SK-N-SH (cell line): ENCODE data around the gene EXOC6B. TPM values are rescaled to one million over a fixed set of nuclear protein-coding genes. Genes with fewer than 3 reads are reported as not detected.
A peak's percentile ranks its signal among the peaks of the same experiment; 100 is the strongest.

Source experiments
- CTCF ChIA-PET: fragments of 300-600, 350-600 bp; formaldehyde crosslinking; extraction: SDS; loops from one replicate; lab custom pipeline; 2021; lab: Yijun Ruan, JAX
- POLR2A ChIA-PET: fragments of 350-600 bp; sonication (Branson Sonifier 250); formaldehyde crosslinking; extraction: SDS; loops from one replicate; lab custom pipeline; 2020; ENCODE audit warnings: antibody characterized with exemption, inconsistent platforms; lab: Yijun Ruan, JAX
- DNase-seq: peaks from one replicate; pipeline ENCODE4 v3.0.0; 2012
- H2AFZ ChIP-seq: fragments of 200-600 bp; sonication (generic); 2 replicates; pipeline ENCODE4 v1.8.1; 2016; ENCODE audit warnings: antibody characterized with exemption, mild to moderate bottlenecking, low read depth
- H3F3A ChIP-seq: fragments of 200-600 bp; sonication (generic); replicated peaks from 2 replicates; pipeline ENCODE3; 2016; ENCODE audit warnings: antibody characterized with exemption, mild to moderate bottlenecking; ENCODE audit not compliant: insufficient read depth
- H3K27ac ChIP-seq, 2 experiments: fragments of 200-500 bp in 1 of 2; fragments of 200-600 bp in 1 of 2; sonication (Bioruptor generic) in 1 of 2; sonication (generic), shearing (Covaris generic) in 1 of 2; 2 replicates each; pipeline versions ENCODE4 v1.5.1 to v1.6.1; 2014 to 2016; ENCODE audit warnings: low read depth in 2 of 2, inconsistent platforms in 1 of 2, low read length in 1 of 2, mild to moderate bottlenecking in 1 of 2, mixed read lengths in 1 of 2
- H3K27me3 ChIP-seq: fragments of 200-600 bp; sonication (generic), shearing (Covaris generic); 2 replicates; pipeline ENCODE4 v1.6.1; 2016; ENCODE audit warnings: mixed run types; ENCODE audit not compliant: insufficient read depth
- H3K36me3 ChIP-seq, 2 experiments: fragments of 200-500 bp in 1 of 2; fragments of 200-600 bp in 1 of 2; sonication (Bioruptor generic) in 1 of 2; sonication (generic) in 1 of 2; replicated peaks in 1 of 2; 2 replicates each; pipeline versions ENCODE3 to v1.5.1; 2014 to 2016; ENCODE audit warnings: low read length in 1 of 2, mild to moderate bottlenecking in 1 of 2; ENCODE audit not compliant: insufficient read depth in 2 of 2, control insufficient read depth in 1 of 2
- H3K4me1 ChIP-seq, 2 experiments: fragments of 200-500 bp in 1 of 2; fragments of 200-600 bp in 1 of 2; sonication (Bioruptor generic) in 1 of 2; sonication (generic), shearing (Covaris generic) in 1 of 2; 2 replicates each; pipeline versions ENCODE4 v1.5.1 to v1.6.1; 2014 to 2016; ENCODE audit warnings: low read depth in 1 of 2, low read length in 1 of 2, mixed run types in 1 of 2; ENCODE audit not compliant: insufficient read depth in 2 of 2, control insufficient read depth in 1 of 2
- H3K4me2 ChIP-seq: fragments of 200-600 bp; sonication (generic), shearing (Covaris generic); 2 replicates; pipeline ENCODE4 v1.6.1; 2017; ENCODE audit warnings: mixed run types
- H3K4me3 ChIP-seq, 2 experiments: fragments of 200-500 bp in 1 of 2; fragments of 200-600 bp in 1 of 2; sonication (Bioruptor generic) in 1 of 2; sonication (generic), shearing (Covaris generic) in 1 of 2; 2 replicates each; pipeline versions ENCODE4 v1.5.1 to v1.8.1; 2014 to 2016; ENCODE audit warnings: low read depth in 2 of 2, inconsistent platforms in 1 of 2, low read length in 1 of 2, mild to moderate bottlenecking in 1 of 2, mixed read lengths in 1 of 2, moderate library complexity in 1 of 2
- H3K79me2 ChIP-seq: fragments of 200-600 bp; sonication (generic); 2 replicates; pipeline ENCODE4 v1.8.1; 2017; ENCODE audit warnings: mild to moderate bottlenecking; ENCODE audit not compliant: insufficient read depth
- H3K9ac ChIP-seq: fragments of 200-600 bp; sonication (generic); 2 replicates; pipeline ENCODE4 v1.6.1; 2017; ENCODE audit warnings: mixed run types
- H3K9me2 ChIP-seq: fragments of 200-600 bp; sonication (generic); 2 replicates; pipeline ENCODE4 v1.6.1; 2017; ENCODE audit warnings: mixed run types
- H3K9me3 ChIP-seq: fragments of 200-600 bp; sonication (generic); 2 replicates; pipeline ENCODE4 v1.6.1; 2017; ENCODE audit warnings: mixed run types, mild to moderate bottlenecking, moderate library complexity
- H4K20me1 ChIP-seq: fragments of 200-600 bp; sonication (generic); 2 replicates; pipeline ENCODE4 v1.6.1; 2017; ENCODE audit warnings: mild to moderate bottlenecking, mixed run types; ENCODE audit not compliant: insufficient read depth
- CHD2 ChIP-seq: fragments of 150-350 bp; IDR thresholded peaks from 2 replicates; pipeline ENCODE4 v1.6.1; 2018; ENCODE audit warnings: low read length; ENCODE audit not compliant: partially characterized antibody
- ELF1 ChIP-seq: IDR thresholded peaks from 2 replicates; pipeline ENCODE4 v1.4.0; 2012
- EP300 ChIP-seq, 2 experiments: IDR thresholded peaks; 2 replicates each; pipeline versions ENCODE4 v1.4.0 to v1.6.1; 2012; ENCODE audit warnings: borderline replicate concordance in 1 of 2, low read depth in 1 of 2, low read length in 1 of 2
- EZH2phosphoT487 ChIP-seq: fragments of 200-600 bp; sonication (generic); IDR thresholded peaks from 2 replicates; pipeline ENCODE4 v1.6.1; 2017; ENCODE audit warnings: low read depth, mixed run types, mild to moderate bottlenecking, antibody characterized with exemption, moderate library complexity, borderline replicate concordance
- FOSL2 ChIP-seq: IDR thresholded peaks from 2 replicates; pipeline ENCODE4 v1.4.0; 2012; ENCODE audit warnings: low read depth, mild to moderate bottlenecking, moderate library complexity, borderline replicate concordance
- FOXJ3 ChIP-seq: sonication (generic); formaldehyde crosslinking; IDR thresholded peaks from 2 replicates; pipeline ENCODE4 v1.5.1; 2020; ENCODE audit warnings: mild to moderate bottlenecking, missing genetic modification reagents
- FOXM1 ChIP-seq: IDR thresholded peaks from 2 replicates; pipeline ENCODE4 v1.4.0; 2012; ENCODE audit warnings: low read depth, mild to moderate bottlenecking
- GATA2 ChIP-seq: sonication (generic); formaldehyde crosslinking; IDR thresholded peaks from 2 replicates; pipeline ENCODE4 v1.5.0; 2020; ENCODE audit warnings: mild to moderate bottlenecking, missing genetic modification reagents
- JUND ChIP-seq: IDR thresholded peaks from 2 replicates; pipeline ENCODE4 v1.4.0; 2012
- MEF2A ChIP-seq: IDR thresholded peaks from 2 replicates; pipeline ENCODE4 v1.4.0; 2012; ENCODE audit warnings: low read depth, borderline replicate concordance
- MXI1 ChIP-seq: IDR thresholded peaks from 2 replicates; pipeline ENCODE4 v1.6.1; 2012; ENCODE audit warnings: mild to moderate bottlenecking, low read depth, low read length, improper control_type of control experiment
- NRF1 ChIP-seq: IDR thresholded peaks from 2 replicates; pipeline ENCODE4 v1.6.1; 2012; ENCODE audit warnings: low read depth, mild to moderate bottlenecking, low read length
- POLR2AphosphoS5 ChIP-seq: IDR thresholded peaks from 2 replicates; pipeline ENCODE4 v1.6.1; 2012; ENCODE audit warnings: low read depth, low read length
- RAD21 ChIP-seq: IDR thresholded peaks from 2 replicates; pipeline ENCODE4 v1.6.1; 2012; ENCODE audit warnings: mild to moderate bottlenecking, low read length
- RCOR1 ChIP-seq: fragments of 150-350 bp; IDR thresholded peaks from 2 replicates; pipeline ENCODE4 v1.6.1; 2017; ENCODE audit warnings: antibody characterized with exemption, low read length
- RXRA ChIP-seq: IDR thresholded peaks from 2 replicates; pipeline ENCODE4 v1.4.0; 2012; ENCODE audit warnings: low read depth, mild to moderate bottlenecking, borderline replicate concordance
- SIN3A ChIP-seq: IDR thresholded peaks from 2 replicates; pipeline ENCODE4 v1.6.1; 2012; ENCODE audit warnings: low read depth, mild to moderate bottlenecking, low read length, moderate library complexity, borderline replicate concordance
- SMC3 ChIP-seq: IDR thresholded peaks from 2 replicates; pipeline ENCODE4 v1.6.1; 2012; ENCODE audit warnings: low read depth, low read length, improper control_type of control experiment
- TCF12 ChIP-seq: IDR thresholded peaks from 2 replicates; pipeline ENCODE4 v1.4.0; 2012
- TEAD4 ChIP-seq: IDR thresholded peaks from 2 replicates; pipeline ENCODE4 v1.4.0; 2012; ENCODE audit warnings: mild to moderate bottlenecking, borderline replicate concordance; ENCODE audit not compliant: insufficient read depth
- WGBS: methylation state at CpG from one replicate; pipeline ENCODE4 v1.1.6; 2017; ENCODE audit warnings: low lambda C conversion rate; 5-methylcytosine and 5-hydroxymethylcytosine counted together
- polyA plus RNA-seq, 3 experiments: library from polyadenylated mRNA; depleted of rRNA; stranded (reverse); fragments of >200 nt; gene quantifications; 2 replicates each; pipeline ENCODE4 v1.2.3, GENCODE V29; 2012
- TF ChIP-seq, protein P1 (sequence below): fragments of 150-350 bp; IDR thresholded peaks from 2 replicates; pipeline ENCODE4 v1.6.1; 2017; ENCODE audit warnings: antibody characterized with exemption, low read length, low read depth, borderline replicate concordance
- TF ChIP-seq, protein P2 (sequence below): IDR thresholded peaks from 2 replicates; pipeline ENCODE4; 2012
- TF ChIP-seq, protein P3 (sequence below): IDR thresholded peaks from 2 replicates; pipeline ENCODE4 v1.4.0; 2012; ENCODE audit warnings: low read depth
- TF ChIP-seq, protein P4 (sequence below): fragments of 200-600 bp; sonication (generic); IDR thresholded peaks from 2 replicates; pipeline ENCODE4 v1.6.1; 2017; ENCODE audit warnings: antibody characterized with exemption, mild to moderate bottlenecking, moderate library complexity

Gene EXOC6B
- polyA plus RNA-seq, 1 of the 3 experiments (the other 2 are of a cell fraction): 7.4 TPM

DNA sequence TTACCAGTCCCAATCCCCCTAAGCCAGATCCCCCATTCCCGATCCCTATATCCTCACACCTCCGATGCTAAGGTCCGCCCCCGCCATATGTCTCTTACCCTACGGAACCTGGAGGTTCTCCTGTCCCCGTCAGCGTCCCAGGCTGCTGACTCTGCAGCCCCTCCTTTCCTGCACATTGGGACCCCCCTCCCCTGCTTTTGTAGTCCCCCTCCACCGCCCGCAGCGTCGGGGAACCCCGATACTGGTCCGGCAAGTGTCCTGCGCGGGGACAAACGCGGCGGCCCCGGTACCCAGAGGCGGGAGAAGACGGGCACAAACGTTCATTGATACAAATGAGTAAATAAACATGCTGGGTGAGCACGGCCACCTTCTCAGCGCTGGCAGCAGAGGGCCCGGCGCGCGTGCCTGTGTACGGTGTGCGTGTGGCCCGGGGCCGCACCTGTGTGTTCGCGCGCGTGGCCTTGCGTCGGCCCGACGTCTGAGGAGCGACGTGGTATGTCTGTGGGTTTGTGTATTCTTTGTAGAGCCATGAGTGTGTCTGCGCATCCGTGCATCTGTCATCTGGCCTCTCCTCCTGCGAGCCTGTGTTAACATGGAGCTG is 676.2 kb downstream of the EXOC6B start:
- H4K20me1 ChIP-seq: no peaks in the 10 kb centered on the region
- H3K9me2 ChIP-seq: no peaks in the 10 kb centered on the region
- DNase-seq: peak; percentile 49
- no peaks in the 10 kb centered on the region for H3K9me3 ChIP-seq
- H3K4me3 ChIP-seq: peak overlapping the region; percentile 43 to 47
- H3K4me1 ChIP-seq: peaks cover 5 to 32% of the 10 kb centered on the region in 2 experiments; a peak in 2 of 4 replicates
- no peaks in the 10 kb centered on the region for H3F3A ChIP-seq
- WGBS: 1% methylated on average over 12 of the region's 45 CpGs
- H3K36me3 ChIP-seq: no peaks in the 10 kb centered on the region
- ChIA-PET CTCF (interaction anchor here (0.5 to 9.0 kb wide), 85 partner anchors 10 to 850 kb away, joined by 3 to 167 read pairs (median 4); no protein-coding TSS in a partner anchor), POLR2A (no interaction called here)
- no peak overlapping the region for H2AFZ ChIP-seq
- no peak overlapping the region for H3K27ac ChIP-seq
- no peak overlapping the region for H3K9ac ChIP-seq
- H3K27me3 ChIP-seq: peaks cover 45% of the 10 kb centered on the region
- TF ChIP-seq SIN3A: no peak
- TF ChIP-seq ELF1: no peak
- TF ChIP-seq FOXJ3 (CRISPR knock-in tag): no peak
- no peak for TF ChIP-seq RXRA
- TF ChIP-seq, protein P1, sequence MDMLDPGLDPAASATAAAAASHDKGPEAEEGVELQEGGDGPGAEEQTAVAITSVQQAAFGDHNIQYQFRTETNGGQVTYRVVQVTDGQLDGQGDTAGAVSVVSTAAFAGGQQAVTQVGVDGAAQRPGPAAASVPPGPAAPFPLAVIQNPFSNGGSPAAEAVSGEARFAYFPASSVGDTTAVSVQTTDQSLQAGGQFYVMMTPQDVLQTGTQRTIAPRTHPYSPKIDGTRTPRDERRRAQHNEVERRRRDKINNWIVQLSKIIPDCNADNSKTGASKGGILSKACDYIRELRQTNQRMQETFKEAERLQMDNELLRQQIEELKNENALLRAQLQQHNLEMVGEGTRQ: no peak
- no peak for TF ChIP-seq POLR2AphosphoS5
- TF ChIP-seq RCOR1: no peak
- TF ChIP-seq TEAD4: no peak
- TF ChIP-seq RAD21: no peak
- no peak for TF ChIP-seq GATA2 (CRISPR knock-in tag)
- no peak for TF ChIP-seq MXI1
- TF ChIP-seq, all 33 proteins: peak for 0
- H3K79me2 ChIP-seq: no peaks in the 10 kb centered on the region
- peak overlapping the region; percentile 86 for H3K4me2 ChIP-seq

DNA sequence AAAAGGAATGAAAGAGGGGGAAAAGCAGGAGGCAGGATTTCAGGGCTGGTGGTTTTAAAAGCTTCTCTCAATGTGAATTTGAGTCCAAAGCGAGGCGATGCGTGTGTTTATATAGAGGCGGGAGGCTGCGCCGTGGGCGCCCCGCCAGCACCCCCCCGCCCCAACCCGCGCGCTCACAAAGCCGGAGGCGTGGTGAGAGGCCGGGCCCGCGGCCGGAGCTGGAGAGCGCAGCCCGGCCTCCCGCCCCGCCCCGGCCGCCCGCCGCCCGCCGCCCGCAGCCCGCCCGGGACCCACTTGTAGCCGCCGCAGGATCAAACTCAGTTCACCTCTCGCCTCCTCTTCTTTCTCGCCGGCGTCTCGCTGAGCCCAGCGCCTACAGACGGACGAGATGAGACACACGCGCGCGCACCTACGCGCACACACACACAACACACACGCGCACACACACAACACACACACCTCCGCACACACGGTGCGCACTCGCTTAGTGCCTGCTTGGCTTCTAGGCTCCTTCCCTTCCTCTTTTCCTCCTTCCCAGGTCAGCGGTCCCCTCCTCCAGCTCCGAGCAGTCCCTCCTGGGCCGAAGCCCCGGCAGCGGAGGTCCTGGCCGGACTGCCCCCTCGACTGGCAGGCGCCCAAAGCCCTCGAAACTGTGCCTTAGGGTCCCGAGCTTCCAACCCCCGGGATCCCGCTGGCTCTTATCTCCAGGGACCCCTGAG is 676.8 kb downstream of the EXOC6B start:
- Histone ChIP-seq H3K4me2 (peak overlapping the region; percentile 86), H3K79me2 (no peaks in the 10 kb centered on the region), H3K9me3 (no peaks in the 10 kb centered on the region), H3K36me3 (no peaks in the 10 kb centered on the region), H3K9me2 (no peaks in the 10 kb centered on the region), H3K4me3 (peak overlapping the region; percentile 43 to 48), H4K20me1 (no peaks in the 10 kb centered on the region), H3K27me3 (peaks cover 50% of the 10 kb centered on the region), H2AFZ (peak overlapping the region; percentile 40; the same call in 1 of the 2 replicates), H3K4me1 (peaks cover 5 to 34% of the 10 kb centered on the region in 2 experiments; a peak in 2 of 4 replicates), H3F3A (no peaks in the 10 kb centered on the region), H3K27ac (no peak overlapping the region), H3K9ac (no peak overlapping the region)
- 1% methylated on average over 21 of the region's 65 CpGs for WGBS
- peak; percentile 73 for DNase-seq
- ChIA-PET POLR2A (no interaction called here), CTCF (interaction anchor here (0.9 to 7.3 kb wide), 18 partner anchors 10 to 623 kb away, joined by 3 to 167 read pairs (median 7); no protein-coding TSS in a partner anchor)
- TF ChIP-seq EZH2phosphoT487 (no peak; the same call in 1 of the 2 replicates), NRF1 (no peak), RAD21 (no peak), EP300 (IDR thresholded peaks at IDR 0.05; ENCODE audit: borderline replicate concordance in 1 of 2, low read depth in 1 of 2, low read length in 1 of 2) (no peak), CHD2 (no peak), FOSL2 (no peak), FOXM1 (no peak), MEF2A (no peak), SMC3 (no peak), TCF12 (no peak), RCOR1 (no peak), JUND (no peak), ELF1 (no peak), MXI1 (no peak)
- TF ChIP-seq, protein P2, sequence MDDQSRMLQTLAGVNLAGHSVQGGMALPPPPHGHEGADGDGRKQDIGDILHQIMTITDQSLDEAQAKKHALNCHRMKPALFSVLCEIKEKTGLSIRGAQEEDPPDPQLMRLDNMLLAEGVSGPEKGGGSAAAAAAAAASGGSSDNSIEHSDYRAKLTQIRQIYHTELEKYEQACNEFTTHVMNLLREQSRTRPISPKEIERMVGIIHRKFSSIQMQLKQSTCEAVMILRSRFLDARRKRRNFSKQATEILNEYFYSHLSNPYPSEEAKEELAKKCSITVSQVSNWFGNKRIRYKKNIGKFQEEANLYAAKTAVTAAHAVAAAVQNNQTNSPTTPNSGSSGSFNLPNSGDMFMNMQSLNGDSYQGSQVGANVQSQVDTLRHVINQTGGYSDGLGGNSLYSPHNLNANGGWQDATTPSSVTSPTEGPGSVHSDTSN: no peak
- TF ChIP-seq, protein P3, sequence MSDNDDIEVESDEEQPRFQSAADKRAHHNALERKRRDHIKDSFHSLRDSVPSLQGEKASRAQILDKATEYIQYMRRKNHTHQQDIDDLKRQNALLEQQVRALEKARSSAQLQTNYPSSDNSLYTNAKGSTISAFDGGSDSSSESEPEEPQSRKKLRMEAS: no peak
- TF ChIP-seq, protein P4, sequence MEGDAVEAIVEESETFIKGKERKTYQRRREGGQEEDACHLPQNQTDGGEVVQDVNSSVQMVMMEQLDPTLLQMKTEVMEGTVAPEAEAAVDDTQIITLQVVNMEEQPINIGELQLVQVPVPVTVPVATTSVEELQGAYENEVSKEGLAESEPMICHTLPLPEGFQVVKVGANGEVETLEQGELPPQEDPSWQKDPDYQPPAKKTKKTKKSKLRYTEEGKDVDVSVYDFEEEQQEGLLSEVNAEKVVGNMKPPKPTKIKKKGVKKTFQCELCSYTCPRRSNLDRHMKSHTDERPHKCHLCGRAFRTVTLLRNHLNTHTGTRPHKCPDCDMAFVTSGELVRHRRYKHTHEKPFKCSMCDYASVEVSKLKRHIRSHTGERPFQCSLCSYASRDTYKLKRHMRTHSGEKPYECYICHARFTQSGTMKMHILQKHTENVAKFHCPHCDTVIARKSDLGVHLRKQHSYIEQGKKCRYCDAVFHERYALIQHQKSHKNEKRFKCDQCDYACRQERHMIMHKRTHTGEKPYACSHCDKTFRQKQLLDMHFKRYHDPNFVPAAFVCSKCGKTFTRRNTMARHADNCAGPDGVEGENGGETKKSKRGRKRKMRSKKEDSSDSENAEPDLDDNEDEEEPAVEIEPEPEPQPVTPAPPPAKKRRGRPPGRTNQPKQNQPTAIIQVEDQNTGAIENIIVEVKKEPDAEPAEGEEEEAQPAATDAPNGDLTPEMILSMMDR: no peak
